Skeletal muscle tissue (tissue), 5 donors: ENCODE results near the gene TDRD5. TPM values are rescaled to one million over a fixed set of nuclear protein-coding genes. Genes with fewer than 3 reads are reported as not detected.

Source experiments
- H3K27ac ChIP-seq: one replicate; pipeline ENCODE4 v1.7.0; 2013; ENCODE audit warnings: mild to moderate bottlenecking, low read depth, low read length, inconsistent platforms
- H3K27me3 ChIP-seq, 3 donors: one replicate each; pipeline ENCODE4 v1.7.0; 2013; ENCODE audit warnings: low read length in 3 of 3; ENCODE audit not compliant: control insufficient read depth in 3 of 3, insufficient read depth in 3 of 3
- H3K36me3 ChIP-seq, 3 donors: one replicate each; pipeline ENCODE4 v1.7.0; 2013; ENCODE audit warnings: low read length in 3 of 3; ENCODE audit not compliant: control insufficient read depth in 3 of 3, insufficient read depth in 3 of 3
- H3K4me1 ChIP-seq, 3 donors: one replicate each; pipeline ENCODE4 v1.7.0; 2013; ENCODE audit warnings: low read length in 3 of 3, mild to moderate bottlenecking in 3 of 3; ENCODE audit not compliant: control insufficient read depth in 3 of 3, insufficient read depth in 3 of 3
- H3K4me3 ChIP-seq, 3 donors: one replicate each; pipeline ENCODE4 v1.7.0; 2013; ENCODE audit warnings: low read length in 3 of 3
- H3K9ac ChIP-seq, 3 donors: one replicate each; pipeline ENCODE4 v1.7.0; 2013; ENCODE audit warnings: low read length in 3 of 3, mild to moderate bottlenecking in 3 of 3, moderate library complexity in 2 of 3, low read depth in 1 of 3
- H3K9me3 ChIP-seq, 3 donors: one replicate each; pipeline ENCODE4 v1.7.0; 2013; ENCODE audit warnings: low read length in 3 of 3; ENCODE audit not compliant: control insufficient read depth in 3 of 3
- small RNA-seq: library from RNA; depleted of rRNA; stranded (forward); fragments of <200 nt; gene quantifications from one replicate; pipeline ENCODE3, GENCODE V24; 2014
- total RNA-seq: library from RNA; depleted of rRNA; stranded (reverse); fragments of >200 nt; gene quantifications from one replicate; pipeline ENCODE4 v1.2.3, GENCODE V29; 2014
- donor health status: Osteomylitis.

TDRD5 gene
- total RNA-seq, 1 donor from 2014 or later: under 0.01 TPM

DNA sequence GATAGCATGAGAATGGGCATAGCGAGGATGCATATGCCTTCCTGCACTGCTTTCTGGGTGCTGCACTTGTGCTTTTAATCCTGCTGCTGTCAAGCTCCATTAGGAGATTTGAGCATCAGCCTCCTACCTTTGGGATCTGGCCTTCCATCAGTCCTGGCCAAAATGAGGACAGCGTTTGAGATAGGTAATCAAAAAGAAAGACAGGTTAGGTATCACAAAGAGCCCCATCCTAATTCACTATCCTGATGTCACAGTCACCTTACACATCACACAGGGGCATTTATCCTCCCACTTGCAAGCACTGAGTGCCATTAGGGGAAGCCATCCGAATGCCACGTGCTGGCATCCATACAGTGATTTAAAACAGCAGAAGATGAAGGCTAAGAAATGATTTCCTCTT is 138.2 kb downstream of the TDRD5 start:
- no peaks in the 10 kb centered on the region for H3K36me3 ChIP-seq
- no peaks in the 10 kb centered on the region for H3K9me3 ChIP-seq
- no peak overlapping the region for H3K27ac ChIP-seq
- no peaks in the 10 kb centered on the region for H3K4me1 ChIP-seq
- peaks cover 0 to 8% (median 7%) of the 10 kb centered on the region in 3 donors for H3K27me3 ChIP-seq
- H3K9ac ChIP-seq: no peak overlapping the region
- no peak overlapping the region for H3K4me3 ChIP-seq

DNA sequence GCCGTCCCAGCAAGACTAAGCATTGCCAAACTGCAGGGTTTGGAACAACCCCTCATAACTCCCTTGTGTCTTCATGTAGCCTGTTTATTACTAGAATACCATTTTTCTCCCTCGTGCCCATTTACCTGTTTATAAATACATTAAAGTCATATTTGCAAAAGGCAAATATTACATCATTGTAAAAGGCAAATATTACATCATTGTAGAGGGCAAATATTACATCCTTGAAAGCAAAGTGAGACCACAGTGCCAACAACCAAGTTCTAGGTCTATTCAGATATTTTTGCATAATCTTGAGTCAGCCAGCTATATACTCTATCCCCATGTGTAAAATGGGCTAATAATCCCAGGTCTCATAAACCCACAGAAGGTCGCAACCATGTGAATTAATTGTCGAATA is 140.0 kb downstream of the TDRD5 start:
- H3K4me3 ChIP-seq: no peak overlapping the region
- H3K9me3 ChIP-seq: no peaks in the 10 kb centered on the region
- H3K4me1 ChIP-seq: no peaks in the 10 kb centered on the region
- peaks cover 0 to 8% (median 7%) of the 10 kb centered on the region in 3 donors for H3K27me3 ChIP-seq
- H3K9ac ChIP-seq: no peak overlapping the region
- H3K27ac ChIP-seq: no peak overlapping the region
- H3K36me3 ChIP-seq: no peaks in the 10 kb centered on the region

Small RNA genes within 50 kb of the gene (small RNA-seq; reads per million reads assigned to genes)
- gene RNU5F-2P: 0.28 reads per million, percentile 25 among the genes with 10 or more reads in this experiment

Other genes starting within 250 kb of the TDRD5 start
- gene AXDND1, start 225.9 kb upstream of the TDRD5 start, total RNA-seq: under 0.01 TPM
- not detected for gene NPHS2, start 15.9 kb upstream of the TDRD5 start, total RNA-seq
- under 0.01 TPM for gene FAM163A, start 151.5 kb downstream of the TDRD5 start, total RNA-seq